SU-DHL-6 (cell line): ENCODE measurements around the gene PDE4D.

Experiments
- H2AFZ ChIP-seq: fragments of 200-600 bp; sonication (generic); 2 replicates; pipeline ENCODE4 v1.6.1; 2014; ENCODE audit warnings: low read depth, mild to moderate bottlenecking, moderate library complexity, mixed read lengths, antibody characterized with exemption, low read length; ENCODE audit not compliant: severe bottlenecking
- H3F3A ChIP-seq: fragments of 200-600 bp; shearing (Covaris generic); 2 replicates; pipeline ENCODE4 v1.6.0; 2016; ENCODE audit warnings: antibody characterized with exemption, mild to moderate bottlenecking; ENCODE audit not compliant: insufficient read depth
- H3K27ac ChIP-seq: fragments of 200-600 bp; sonication (generic); 2 replicates; pipeline ENCODE4 v1.5.1; 2016; ENCODE audit warnings: low read depth, mild to moderate bottlenecking, low read length, moderate library complexity, mixed read lengths
- H3K27me3 ChIP-seq: fragments of 200-600 bp; sonication (generic), shearing (Covaris generic); 2 replicates; pipeline ENCODE4 v1.6.0; 2014; ENCODE audit warnings: mild to moderate bottlenecking, low read length
- H3K36me3 ChIP-seq: fragments of 200-600 bp; sonication (generic); 2 replicates; pipeline ENCODE4 v1.6.1; 2014; ENCODE audit warnings: mild to moderate bottlenecking, low read length, mixed read lengths
- H3K4me2 ChIP-seq: fragments of 300-600, 200-600 bp; shearing (Covaris generic), sonication (generic); 2 replicates; pipeline ENCODE4 v1.6.0; 2014; ENCODE audit warnings: low read length, low read depth, mild to moderate bottlenecking; ENCODE audit not compliant: poor library complexity, severe bottlenecking
- H3K4me3 ChIP-seq: fragments of 200-600 bp; sonication (generic); 2 replicates; pipeline ENCODE4 v1.5.1; 2014; ENCODE audit warnings: antibody characterized with exemption, low read length, mild to moderate bottlenecking, mixed read lengths; ENCODE audit not compliant: insufficient read depth, poor library complexity, severe bottlenecking
- H3K79me2 ChIP-seq: fragments of 200-600 bp; sonication (generic); 2 replicates; pipeline ENCODE4 v1.6.1; 2014; ENCODE audit warnings: mild to moderate bottlenecking, low read length, moderate library complexity; ENCODE audit not compliant: insufficient read depth
- H3K9ac ChIP-seq: fragments of 200-600 bp; sonication (generic); 2 replicates; pipeline ENCODE4 v1.7.0; 2014; ENCODE audit warnings: mild to moderate bottlenecking, low read length
- H3K9me2 ChIP-seq: fragments of 200-600 bp; sonication (generic); replicated peaks from 2 replicates; pipeline ENCODE4 v1.6.1; 2014; ENCODE audit warnings: low read length; ENCODE audit not compliant: insufficient read depth
- H3K9me3 ChIP-seq: fragments of 200-600 bp; sonication (generic); 2 replicates; pipeline ENCODE4 v1.6.1; 2014; ENCODE audit warnings: low read length, mixed read lengths; ENCODE audit not compliant: insufficient read depth
- H4K20me1 ChIP-seq: fragments of 200-600 bp; sonication (generic); 2 replicates; pipeline ENCODE4 v1.6.1; 2014; ENCODE audit warnings: low read depth, mild to moderate bottlenecking, antibody characterized with exemption, low read length, moderate library complexity, mixed read lengths
- CTCF ChIP-seq: fragments of 200-600 bp; sonication (generic); IDR thresholded peaks from one replicate; pipeline ENCODE4 v1.5.1; 2017; ENCODE audit warnings: antibody characterized with exemption, mild to moderate bottlenecking, low read length, moderate library complexity; ENCODE audit not compliant: insufficient read depth, poor library complexity, severe bottlenecking
- EZH2phosphoT487 ChIP-seq: fragments of 200-600 bp; sonication (generic), shearing (Covaris generic); conservative IDR thresholded peaks from 2 replicates; pipeline ENCODE4 v1.6.1; 2018; ENCODE audit warnings: mild to moderate bottlenecking, antibody characterized with exemption, low read length, moderate library complexity, mixed read lengths

The PDE4D gene

GRCh38 chr5:59322894-59323293, 570.6 kb downstream of the PDE4D start:
- Histone ChIP-seq H3F3A (no peaks in the 10 kb centered on the region), H3K36me3 (no peaks in the 10 kb centered on the region), H3K9ac (no peak overlapping the region), H3K4me2 (no peak overlapping the region), H3K27me3 (no peaks in the 10 kb centered on the region), H3K79me2 (no peaks in the 10 kb centered on the region), H3K27ac (no peak overlapping the region), H3K9me3 (no peaks in the 10 kb centered on the region), H3K4me3 (no peak overlapping the region), H2AFZ (no peak overlapping the region), H4K20me1 (no peaks in the 10 kb centered on the region), H3K9me2 (no peaks in the 10 kb centered on the region)
- TF ChIP-seq EZH2phosphoT487 (no peak), CTCF (no peak)

- Histone ChIP-seq H3K27me3 (no peaks in the 10 kb centered on the region), H3K9me3 (no peaks in the 10 kb centered on the region), H3K79me2 (no peaks in the 10 kb centered on the region), H3K27ac (no peak overlapping the region), H3K4me3 (no peak overlapping the region), H3K9me2 (no peaks in the 10 kb centered on the region), H4K20me1 (no peaks in the 10 kb centered on the region), H3K36me3 (no peaks in the 10 kb centered on the region), H3K4me2 (no peak overlapping the region), H2AFZ (no peak overlapping the region), H3F3A (no peaks in the 10 kb centered on the region), H3K9ac (no peak overlapping the region)
- TF ChIP-seq CTCF (no peak), EZH2phosphoT487 (no peak)
Observed at GRCh38 chr5:59322058-59322457, 571.5 kb downstream of the PDE4D start.

GRCh38 chr5:59321642-59322041, 571.9 kb downstream of the PDE4D start:
- no peak overlapping the region for H3K27ac ChIP-seq
- H3K4me2 ChIP-seq: no peak overlapping the region
- no peak overlapping the region for H3K4me3 ChIP-seq
- no peaks in the 10 kb centered on the region for H3K79me2 ChIP-seq
- H4K20me1 ChIP-seq: no peaks in the 10 kb centered on the region
- no peak overlapping the region for H3K9ac ChIP-seq
- H3F3A ChIP-seq: no peaks in the 10 kb centered on the region
- no peak overlapping the region for H2AFZ ChIP-seq
- H3K36me3 ChIP-seq: no peaks in the 10 kb centered on the region
- H3K9me2 ChIP-seq: no peaks in the 10 kb centered on the region
- TF ChIP-seq CTCF (no peak), EZH2phosphoT487 (no peak)
- no peaks in the 10 kb centered on the region for H3K27me3 ChIP-seq
- no peaks in the 10 kb centered on the region for H3K9me3 ChIP-seq

- H3K4me3 ChIP-seq: no peak overlapping the region
- H3K27me3 ChIP-seq: no peaks in the 10 kb centered on the region
- no peak overlapping the region for H3K9ac ChIP-seq
- H2AFZ ChIP-seq: no peak overlapping the region
- no peak overlapping the region for H3K4me2 ChIP-seq
- H3F3A ChIP-seq: no peaks in the 10 kb centered on the region
- no peak for TF ChIP-seq CTCF
- no peak for TF ChIP-seq EZH2phosphoT487
- no peaks in the 10 kb centered on the region for H3K36me3 ChIP-seq
- H3K9me2 ChIP-seq: no peaks in the 10 kb centered on the region
- H3K27ac ChIP-seq: no peak overlapping the region
- H3K79me2 ChIP-seq: no peaks in the 10 kb centered on the region
- H4K20me1 ChIP-seq: no peaks in the 10 kb centered on the region
- H3K9me3 ChIP-seq: no peaks in the 10 kb centered on the region
Observed at GRCh38 chr5:59320420-59320819, 573.1 kb downstream of the PDE4D start.
